Activated CD4-positive, alpha-beta T cell treated with anti-CD3 and anti-CD28 coated beads, Interleukin-2, Interleukin-4, amounts not matched to agents 100 ng/mL and 50 ng/mL, durations not matched to agents 16 hours and 8 hours (primary cell): Measurements from ENCODE around the gene PATE2.

Source experiments
- DNase-seq: peaks from one replicate; pipeline ENCODE4 v3.0.0-alpha.2; 2020; ENCODE audit warnings: low spot score

Gene PATE2

GRCh38 chr11:125778728-125779127, at the start of gene PATE2:
PATE2 (minus strand) TSS chr11:125778828; CDS start chr11:125778773, 55 bp downstream.
- DNase-seq: no peak

GRCh38 chr11:125807909-125808308, 29.3 kb upstream of the PATE2 start:
- no peak for DNase-seq

DNA sequence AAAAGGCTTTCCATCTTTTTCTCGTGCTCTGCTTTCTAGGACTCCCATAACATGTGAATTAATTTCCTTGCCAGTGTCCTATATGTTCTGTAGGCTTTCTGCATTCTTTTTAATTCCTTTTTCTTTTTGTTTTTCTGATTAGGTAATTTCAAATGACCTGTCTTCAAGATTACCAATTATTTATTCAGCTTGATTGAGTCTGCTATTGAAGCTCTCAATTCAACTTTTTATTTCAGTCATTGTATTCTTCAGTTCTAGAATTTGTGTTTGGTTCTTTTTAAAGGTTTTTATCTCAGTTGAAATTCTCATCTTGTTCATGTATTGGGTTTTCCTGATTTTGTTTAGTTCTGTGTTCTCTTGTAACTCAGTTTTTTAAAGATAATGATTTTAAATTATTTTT, 23.8 kb upstream of the PATE2 start:
- DNase-seq: no peak

DNA sequence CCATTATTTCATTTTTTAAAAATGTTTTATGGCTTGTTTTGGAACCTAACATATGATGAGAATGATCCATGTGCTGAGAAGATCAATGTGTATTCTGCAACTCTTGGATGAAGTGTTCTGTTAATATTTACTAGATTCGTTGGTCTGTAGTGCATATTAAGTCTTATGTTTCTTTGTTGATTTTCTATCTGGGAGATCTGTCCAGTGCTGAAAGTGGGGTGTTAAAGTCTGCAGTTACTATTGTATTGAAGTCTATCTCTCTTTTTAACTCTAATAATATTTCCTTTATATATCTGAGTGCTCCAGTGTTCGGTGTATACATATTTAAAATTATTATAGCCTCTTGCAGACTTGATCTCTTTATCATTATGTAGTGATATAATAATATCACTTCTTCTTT, 21.2 kb upstream of the PATE2 start:
- no peak for DNase-seq

DNA sequence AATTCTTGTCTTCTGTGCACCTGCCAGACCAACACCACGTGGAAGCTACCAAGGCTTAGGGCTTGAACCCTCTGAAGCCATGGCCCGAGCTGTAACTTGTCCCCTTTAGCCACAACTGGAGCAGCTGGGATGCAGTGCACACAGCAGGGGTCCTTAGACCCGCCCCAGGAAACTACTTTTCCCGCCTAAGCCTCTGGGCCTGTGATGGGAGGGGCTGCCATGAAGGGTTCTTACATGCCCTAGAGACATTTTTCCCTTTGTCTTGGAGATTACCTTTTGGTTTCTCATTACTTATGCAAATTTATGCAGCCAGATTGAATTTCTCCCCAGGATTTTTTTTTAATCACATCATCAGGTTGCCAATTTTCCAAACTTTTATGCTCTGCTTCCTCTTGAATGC, 19.0 kb upstream of the PATE2 start:
- no peak for DNase-seq

GRCh38 chr11:125790825-125791224, 12.2 kb upstream of the PATE2 start:
- DNase-seq: no peak

GRCh38 chr11:125787827-125788226, 9.2 kb upstream of the PATE2 start, which contains the start of gene PATE3:
PATE3 (plus strand) TSS chr11:125788127; CDS start chr11:125788152, 25 bp downstream.
- DNase-seq: no peak

GRCh38 chr11:125784678-125785077, 6.0 kb upstream of the PATE2 start:
- DNase-seq: no peak

DNA sequence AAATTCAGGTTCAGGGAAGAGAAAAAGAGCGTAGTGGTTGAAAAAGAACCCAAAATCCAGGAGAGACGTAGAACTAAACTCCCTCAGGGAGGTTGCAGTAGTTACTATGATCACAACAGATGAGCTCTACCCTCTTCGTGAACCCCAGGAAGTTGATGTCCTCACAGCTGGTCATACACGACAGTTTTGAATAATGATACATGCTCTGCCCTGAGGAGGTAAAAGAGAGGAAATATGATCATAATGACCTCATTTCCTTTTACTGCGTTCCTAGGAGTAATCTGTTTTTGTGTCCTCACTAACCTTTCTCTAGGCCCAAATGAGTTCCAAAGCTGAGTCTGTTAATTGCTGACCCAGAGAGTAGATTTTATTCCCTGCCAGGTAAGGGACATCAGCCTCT, 1.3 kb downstream of the PATE2 start:
- no peak for DNase-seq

DNA sequence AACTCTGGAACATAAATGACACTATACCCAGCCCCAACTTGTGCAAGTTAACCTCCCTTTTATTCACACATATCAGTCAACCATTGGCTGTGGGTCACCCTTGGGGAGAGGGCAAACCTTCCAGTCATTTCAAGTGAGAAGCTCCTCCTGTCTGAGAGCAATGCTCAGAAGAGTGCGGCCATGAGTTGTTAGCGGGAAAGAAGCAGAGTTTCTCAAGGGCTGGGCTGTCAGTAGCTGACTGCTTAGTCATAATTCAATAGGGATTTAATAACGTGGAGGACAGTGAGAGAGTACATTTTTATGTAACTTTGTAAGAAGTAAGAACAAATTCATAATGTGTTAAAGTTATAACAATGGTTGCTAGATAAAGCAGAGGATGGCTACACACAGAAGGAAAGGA, 5.1 kb downstream of the PATE2 start:
- no peak for DNase-seq

DNA sequence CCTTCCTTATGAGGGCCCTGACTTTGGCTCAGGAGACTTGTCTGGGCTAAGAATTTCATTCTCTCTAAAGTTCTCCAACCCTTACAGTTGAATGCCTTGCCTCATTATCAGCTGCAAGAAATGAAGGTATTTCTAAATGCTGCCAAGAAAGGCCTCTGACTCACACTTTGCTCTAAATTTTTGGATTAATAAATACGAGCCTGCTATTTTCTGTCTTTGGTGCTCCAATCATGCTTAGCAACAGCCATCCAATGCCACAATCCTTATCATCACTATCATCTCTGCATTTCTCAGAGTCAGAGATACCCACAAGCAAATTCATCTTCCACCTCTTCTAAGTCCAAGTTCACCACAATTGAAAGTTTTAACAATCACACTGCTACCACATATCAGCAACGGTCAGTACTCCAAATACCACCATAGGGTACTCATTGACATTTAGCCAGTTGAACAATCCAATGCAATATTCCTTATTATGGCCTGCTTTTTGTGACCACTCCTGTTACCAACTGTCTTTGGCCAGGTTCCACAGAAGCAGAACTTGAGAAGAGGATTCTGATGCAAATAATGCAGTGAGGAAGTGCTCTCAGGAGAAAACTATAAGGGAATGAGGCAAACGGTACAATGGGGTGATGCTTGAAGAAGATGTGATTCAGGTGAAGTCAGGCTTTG, 5.7 kb downstream of the PATE2 start:
- DNase-seq: no peak

- no peak for DNase-seq
These were observed 8.0 kb downstream of the PATE2 start for GRCh38 chr11:125770583-125770982.

DNA sequence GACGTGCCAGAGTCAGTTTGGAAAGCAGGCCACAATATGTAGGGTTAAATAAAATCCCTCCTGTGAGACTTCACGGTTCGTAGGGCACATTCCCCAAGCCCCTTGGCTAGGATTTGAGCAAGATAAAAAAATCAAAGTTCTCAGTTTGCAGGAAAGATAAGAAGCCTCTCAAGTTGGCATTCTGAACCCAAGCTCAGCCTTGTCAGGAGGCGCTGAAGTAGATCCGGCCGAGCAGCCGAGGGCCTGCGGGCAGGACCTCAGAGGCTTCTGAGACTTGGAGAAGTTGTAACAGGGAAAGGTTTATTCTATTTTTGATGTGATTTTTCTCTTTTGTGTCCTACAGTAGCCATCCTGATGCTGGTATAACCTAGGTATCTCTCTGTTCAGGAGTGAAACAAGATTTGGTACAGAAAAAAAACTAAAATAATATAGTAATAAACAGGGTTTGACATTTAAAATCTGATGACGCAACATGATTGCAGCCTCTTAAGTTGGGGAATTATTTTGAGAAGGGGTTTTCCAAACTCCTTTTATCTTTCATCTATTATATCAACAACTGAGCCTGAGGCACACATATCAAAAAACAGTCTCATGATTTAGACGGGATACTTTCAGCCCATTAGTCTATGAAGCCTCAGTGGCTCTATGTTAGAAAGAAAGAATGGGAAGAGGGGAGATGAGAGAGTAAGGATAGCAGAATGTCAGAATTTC, 10.1 kb downstream of the PATE2 start:
- DNase-seq: no peak

GRCh38 chr11:125766251-125766650, 12.4 kb downstream of the PATE2 start:
- no peak for DNase-seq

GRCh38 chr11:125763483-125763882, 15.1 kb downstream of the PATE2 start:
- no peak for DNase-seq

DNA sequence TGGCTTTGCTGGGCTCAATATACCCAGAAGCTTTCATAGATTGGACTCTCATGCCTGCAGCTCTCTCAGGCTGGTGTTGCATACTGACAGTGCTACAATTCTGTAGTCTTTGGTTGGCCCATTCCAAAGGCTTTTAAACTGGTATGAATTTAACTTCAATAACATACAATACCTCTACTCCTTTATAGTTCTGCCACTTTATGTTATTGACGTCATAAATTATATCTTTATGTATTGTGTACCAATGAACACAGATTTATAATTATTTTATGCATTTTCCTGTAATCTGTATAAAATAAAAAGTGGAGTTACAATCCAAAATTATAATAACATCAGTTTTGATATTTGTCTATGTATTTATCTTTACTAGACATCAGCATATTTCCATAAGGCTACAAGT, 16.2 kb downstream of the PATE2 start:
- no peak for DNase-seq

DNA sequence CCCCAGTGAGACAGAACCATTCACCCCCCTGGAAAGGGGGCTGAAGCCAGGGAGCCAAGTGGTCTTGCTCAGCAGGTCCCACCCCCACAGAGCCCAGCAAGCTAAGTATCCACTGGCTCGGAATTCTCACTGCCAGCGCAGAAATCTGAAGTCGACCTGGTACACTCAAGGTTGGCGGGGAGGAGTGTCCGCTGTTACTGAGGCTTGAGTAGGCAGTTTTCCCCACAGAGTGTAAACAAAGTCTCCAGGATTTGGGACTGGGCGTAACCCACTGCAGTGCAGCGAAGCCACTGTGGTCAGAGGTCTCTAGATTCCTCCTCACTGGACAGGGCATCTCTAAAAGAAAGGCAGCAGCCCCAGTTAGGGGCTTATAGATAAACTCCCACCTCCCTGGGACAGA, 22.6 kb downstream of the PATE2 start:
- no peak for DNase-seq

DNA sequence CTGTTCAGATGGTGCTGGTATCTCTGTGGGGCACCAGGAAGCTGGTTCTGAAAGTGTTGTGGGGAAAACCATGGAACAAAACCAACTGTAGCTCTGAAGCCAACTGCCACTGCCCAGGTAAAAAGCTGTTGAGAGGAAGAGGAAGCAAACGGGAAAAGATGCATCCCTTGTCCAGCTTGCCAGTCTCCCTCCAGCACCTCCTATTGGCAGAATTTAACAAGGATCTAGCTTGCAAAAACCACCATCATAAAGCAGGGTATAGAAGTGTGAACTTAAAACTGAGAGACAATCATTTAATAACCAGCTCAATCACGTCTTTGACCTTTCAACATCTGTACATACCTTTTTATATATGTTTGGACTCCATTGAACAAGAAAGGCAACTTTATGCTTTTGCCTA, 28.0 kb downstream of the PATE2 start:
- DNase-seq: no peak

- DNase-seq: no peak
These were observed 32.6 kb downstream of the PATE2 start, which contains the start of gene PATE1 for GRCh38 chr11:125745979-125746378. PATE1 (plus strand) TSS chr11:125746279; CDS start chr11:125746305, 26 bp downstream.

GRCh38 chr11:125743681-125744080, 34.9 kb downstream of the PATE2 start:
- DNase-seq: no peak

DNA sequence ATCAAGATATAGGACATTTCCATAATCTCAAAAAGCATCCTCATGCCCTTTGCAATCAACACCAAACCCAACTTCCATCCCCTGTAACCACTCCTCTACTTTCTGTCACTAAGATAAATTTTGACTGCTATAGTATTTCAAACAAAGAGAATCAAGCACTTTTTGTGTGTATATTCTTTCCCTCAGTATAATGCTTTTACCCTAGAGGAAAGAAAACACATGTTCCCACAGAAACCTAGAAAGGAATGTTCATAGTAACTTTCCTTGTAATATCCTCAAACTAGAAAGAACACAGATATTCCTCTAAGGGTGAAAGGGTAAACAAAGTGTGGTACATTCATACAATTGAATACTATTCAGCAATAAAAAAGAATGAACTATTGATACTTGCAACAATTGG, 38.0 kb downstream of the PATE2 start:
- no peak for DNase-seq

- no peak for DNase-seq
These were observed 49.7 kb downstream of the PATE2 start for GRCh38 chr11:125728969-125729368.
